Astrocyte of the spinal cord (primary cell): ENCODE data around the gene IGFBP1.

Source experiments
- DNase-seq: peaks from one replicate; pipeline ENCODE4 v3.0.0; 2011; ENCODE audit warnings: low read depth, low spot score
- H3K4me3 ChIP-seq: 2 replicates; pipeline ENCODE4 v1.5.1; 2011; ENCODE audit warnings: low read depth, mild to moderate bottlenecking, low read length, moderate library complexity
- CTCF ChIP-seq: IDR thresholded peaks from 2 replicates; pipeline ENCODE4 v1.5.1; 2012; ENCODE audit warnings: low read depth, mild to moderate bottlenecking, low read length, inconsistent platforms
- in situ Hi-C: cut with HindIII; loops from 2 replicates; pipeline ENCODE4 v1.10.0; 2017; ENCODE audit warnings: low sequenced_read_pairs

IGFBP1 gene

GRCh38 chr7:45890125-45890901 lies 2.0 kb downstream of the IGFBP1 start:
- H3K4me3 ChIP-seq: no peak overlapping the region
- TF ChIP-seq CTCF: no peak
- in situ Hi-C loops: no loop called here
- no peak for DNase-seq

DNA sequence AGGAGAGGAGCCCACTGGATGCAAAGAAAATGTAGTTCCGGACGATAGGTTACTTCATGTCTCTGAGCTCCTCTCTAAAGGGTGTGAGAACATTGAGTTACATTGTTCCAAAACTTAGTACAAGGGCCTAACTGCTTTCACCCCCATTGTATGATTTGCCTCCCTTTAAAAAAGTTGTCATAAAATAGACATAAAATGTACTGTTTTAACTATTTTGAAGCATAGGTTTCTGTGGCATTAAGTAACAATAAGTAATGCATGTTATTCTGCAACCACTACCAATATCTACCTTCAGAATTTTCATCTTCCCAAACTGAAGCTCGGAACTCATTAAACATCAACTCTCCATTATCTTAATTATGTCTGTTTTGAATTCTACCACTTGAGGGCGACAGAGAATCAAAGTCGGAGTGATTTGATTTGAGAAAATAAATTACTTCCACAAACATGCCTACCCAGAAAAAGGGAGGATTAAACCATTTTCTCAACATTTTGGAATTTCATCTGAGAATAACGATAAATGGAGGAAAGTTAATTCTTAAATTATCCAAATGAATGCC lies 2.7 kb downstream of the IGFBP1 start:
- peak; percentile 50 for TF ChIP-seq CTCF
- DNase-seq: peak; percentile 60

GRCh38 chr7:45891462-45892402 lies 3.4 kb downstream of the IGFBP1 start:
- in situ Hi-C loops: no loop called here
- no peak for TF ChIP-seq CTCF

More for the DNA sequence above, 2.7 kb downstream of the IGFBP1 start:
- in situ Hi-C loops: no loop called here
- no peak overlapping the region for H3K4me3 ChIP-seq

DNA sequence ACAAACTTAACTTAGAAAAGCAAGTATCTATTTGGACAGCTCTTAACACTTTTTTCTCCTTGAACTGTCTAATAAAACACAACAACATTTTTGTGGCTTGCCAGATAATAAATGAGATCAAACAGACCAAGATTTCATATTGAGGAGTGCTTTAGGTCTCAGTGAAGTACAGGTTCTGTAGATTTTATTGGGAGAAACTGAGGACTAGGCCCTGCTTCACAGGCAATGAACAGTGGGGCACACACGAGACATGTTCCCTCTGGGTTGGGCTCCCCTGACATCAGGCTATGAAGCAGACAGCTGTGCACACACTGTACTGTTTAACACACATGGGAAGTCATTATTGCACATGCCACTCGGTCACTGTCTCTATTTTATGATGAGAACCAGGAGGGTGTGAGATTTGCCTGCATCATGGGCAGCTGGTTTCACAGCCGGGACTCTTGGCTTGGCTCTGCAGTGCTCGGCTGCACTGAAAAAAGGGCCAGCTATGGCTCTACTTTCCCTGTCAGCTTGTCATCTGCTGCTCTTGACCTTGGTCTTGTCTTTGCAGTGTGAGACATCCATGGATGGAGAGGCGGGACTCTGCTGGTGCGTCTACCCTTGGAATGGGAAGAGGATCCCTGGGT lies 4.2 kb downstream of the IGFBP1 start:
- no peak for TF ChIP-seq CTCF
- no peak overlapping the region for H3K4me3 ChIP-seq
- in situ Hi-C loops: no loop called here
- DNase-seq: no peak

More at GRCh38 chr7:45891462-45892402, 3.4 kb downstream of the IGFBP1 start:
- DNase-seq: no peak
- H3K4me3 ChIP-seq: no peak overlapping the region

DNA sequence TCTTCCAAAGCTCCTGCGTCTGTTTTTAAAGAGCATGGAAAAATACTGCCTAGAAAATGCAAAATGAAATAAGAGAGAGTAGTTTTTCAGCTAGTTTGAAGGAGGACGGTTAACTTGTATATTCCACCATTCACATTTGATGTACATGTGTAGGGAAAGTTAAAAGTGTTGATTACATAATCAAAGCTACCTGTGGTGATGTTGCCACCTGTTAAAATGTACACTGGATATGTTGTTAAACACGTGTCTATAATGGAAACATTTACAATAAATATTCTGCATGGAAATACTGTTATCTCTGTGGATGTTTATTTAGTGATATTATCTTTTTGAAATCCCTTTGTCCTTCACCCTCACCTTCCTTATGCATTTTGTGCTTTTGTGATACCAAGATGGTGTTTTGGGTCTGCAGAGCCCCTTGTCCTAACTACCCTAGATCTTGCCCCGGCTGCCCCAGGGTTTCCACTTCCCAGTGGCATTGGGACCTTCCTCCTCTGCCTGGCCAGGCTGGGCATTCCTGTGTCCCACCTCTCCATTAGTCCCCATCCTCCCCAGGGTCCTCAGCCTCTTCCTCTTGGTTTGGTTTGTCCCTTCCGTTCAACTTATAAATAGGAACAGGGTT lies 5.2 kb downstream of the IGFBP1 start:
- no peak for TF ChIP-seq CTCF
- no peak overlapping the region for H3K4me3 ChIP-seq
- in situ Hi-C loops: no loop called here
- no peak for DNase-seq
